BE2C (cell line): ENCODE results near the gene OR51E2.

ENCODE experiments used
- DNase-seq: peaks from one replicate; pipeline ENCODE4 v3.0.0-alpha.2; 2020
- H3K27me3 ChIP-seq: fragments of 250-450 bp; sonication (Bioruptor Pico); 2 replicates; pipeline ENCODE4 v1.5.1; 2020; ENCODE audit warnings: mild to moderate bottlenecking
- H3K36me3 ChIP-seq: fragments of 250-450 bp; sonication (Bioruptor Pico); 2 replicates; pipeline ENCODE4 v1.5.1; 2020; ENCODE audit warnings: mild to moderate bottlenecking
- H3K4me1 ChIP-seq: fragments of 250-450 bp; sonication (Bioruptor Pico); 2 replicates; pipeline ENCODE4 v1.5.1; 2020
- H3K4me3 ChIP-seq: 2 replicates; pipeline ENCODE4 v1.5.1; 2011; ENCODE audit warnings: low read depth, low read length
- H3K9me3 ChIP-seq: fragments of 250-450 bp; sonication (Bioruptor Pico); 2 replicates; pipeline ENCODE4 v1.5.1; 2020
- TF ChIP-seq, protein P1 (sequence below): IDR thresholded peaks from 2 replicates; pipeline ENCODE4 v1.5.1; 2012; ENCODE audit warnings: mild to moderate bottlenecking, low read depth, low read length

The OR51E2 gene

DNA sequence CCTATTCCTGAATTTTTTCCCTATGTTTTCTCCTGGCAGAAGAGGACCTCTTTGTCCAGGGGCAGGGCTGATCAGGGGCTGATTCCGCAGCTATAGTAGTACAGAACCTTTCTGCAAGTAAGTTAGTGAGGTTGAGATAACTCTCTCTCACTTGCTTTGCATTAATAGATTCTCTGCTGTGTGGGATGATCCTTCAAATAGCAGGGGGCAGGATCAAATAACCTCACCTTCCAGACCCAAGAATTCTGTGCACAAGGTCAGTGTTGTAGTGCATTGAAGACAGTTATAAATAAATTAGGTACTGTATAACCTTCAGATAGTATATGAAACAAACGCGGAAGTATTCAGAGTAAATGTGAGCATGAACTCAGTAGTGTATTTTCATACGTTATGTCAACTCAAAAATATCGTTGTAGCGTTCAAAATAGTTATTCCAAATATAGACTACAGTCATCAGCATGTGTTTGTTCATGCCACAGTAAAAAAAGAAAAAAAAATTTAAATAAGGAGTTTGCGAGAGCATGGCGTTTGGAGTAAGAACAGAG is 7.2 kb upstream of the OR51E2 start:
- Histone ChIP-seq H3K4me1 (no peaks in the 10 kb centered on the region), H3K9me3 (no peaks in the 10 kb centered on the region), H3K27me3 (no peaks in the 10 kb centered on the region), H3K36me3 (no peaks in the 10 kb centered on the region), H3K4me3 (no peak overlapping the region)
- TF ChIP-seq, protein P1, sequence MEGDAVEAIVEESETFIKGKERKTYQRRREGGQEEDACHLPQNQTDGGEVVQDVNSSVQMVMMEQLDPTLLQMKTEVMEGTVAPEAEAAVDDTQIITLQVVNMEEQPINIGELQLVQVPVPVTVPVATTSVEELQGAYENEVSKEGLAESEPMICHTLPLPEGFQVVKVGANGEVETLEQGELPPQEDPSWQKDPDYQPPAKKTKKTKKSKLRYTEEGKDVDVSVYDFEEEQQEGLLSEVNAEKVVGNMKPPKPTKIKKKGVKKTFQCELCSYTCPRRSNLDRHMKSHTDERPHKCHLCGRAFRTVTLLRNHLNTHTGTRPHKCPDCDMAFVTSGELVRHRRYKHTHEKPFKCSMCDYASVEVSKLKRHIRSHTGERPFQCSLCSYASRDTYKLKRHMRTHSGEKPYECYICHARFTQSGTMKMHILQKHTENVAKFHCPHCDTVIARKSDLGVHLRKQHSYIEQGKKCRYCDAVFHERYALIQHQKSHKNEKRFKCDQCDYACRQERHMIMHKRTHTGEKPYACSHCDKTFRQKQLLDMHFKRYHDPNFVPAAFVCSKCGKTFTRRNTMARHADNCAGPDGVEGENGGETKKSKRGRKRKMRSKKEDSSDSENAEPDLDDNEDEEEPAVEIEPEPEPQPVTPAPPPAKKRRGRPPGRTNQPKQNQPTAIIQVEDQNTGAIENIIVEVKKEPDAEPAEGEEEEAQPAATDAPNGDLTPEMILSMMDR = no peak
- no peak for DNase-seq

- H3K4me3 ChIP-seq = no peak within 1 kb of the TSS
- TF ChIP-seq, protein P1 = no peak
- H3K27me3 ChIP-seq = no peaks in the 10 kb centered on the region
Observed at GRCh38 chr11:4704054-4704789, 6.6 kb upstream of the OR51E2 start, which contains the start of gene MMP26. Gene MMP26, plus strand, starts transcription at chr11:4704784.

DNA sequence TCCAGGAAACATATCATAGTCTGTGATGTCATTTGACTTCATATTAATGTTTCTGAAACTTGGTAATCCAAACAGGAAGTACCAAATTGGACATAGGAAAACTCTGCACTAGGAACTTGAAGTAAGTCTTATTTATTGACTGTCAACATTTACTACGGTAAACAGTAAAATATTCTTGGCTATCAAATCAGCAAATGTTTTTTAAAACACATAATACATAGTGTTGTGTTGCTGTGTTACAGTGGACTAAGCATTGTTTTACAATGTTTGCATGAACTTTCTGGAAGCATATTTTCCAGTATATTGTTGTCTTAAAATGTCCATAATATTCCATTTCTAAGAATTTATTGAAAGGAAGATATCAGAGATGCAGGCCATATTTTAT is 2.8 kb upstream of the OR51E2 start:
- no peak overlapping the region for H3K4me3 ChIP-seq
- no peaks in the 10 kb centered on the region for H3K36me3 ChIP-seq
- no peaks in the 10 kb centered on the region for H3K9me3 ChIP-seq
- H3K27me3 ChIP-seq = no peaks in the 10 kb centered on the region
- no peaks in the 10 kb centered on the region for H3K4me1 ChIP-seq
- no peak for DNase-seq
- TF ChIP-seq, protein P1 = no peak

More at GRCh38 chr11:4704054-4704789, 6.6 kb upstream of the OR51E2 start, which contains the start of gene MMP26:
- DNase-seq = no peak
- no peaks in the 10 kb centered on the region for H3K36me3 ChIP-seq
- H3K9me3 ChIP-seq = no peaks in the 10 kb centered on the region
- H3K4me1 ChIP-seq = no peaks in the 10 kb centered on the region

DNA sequence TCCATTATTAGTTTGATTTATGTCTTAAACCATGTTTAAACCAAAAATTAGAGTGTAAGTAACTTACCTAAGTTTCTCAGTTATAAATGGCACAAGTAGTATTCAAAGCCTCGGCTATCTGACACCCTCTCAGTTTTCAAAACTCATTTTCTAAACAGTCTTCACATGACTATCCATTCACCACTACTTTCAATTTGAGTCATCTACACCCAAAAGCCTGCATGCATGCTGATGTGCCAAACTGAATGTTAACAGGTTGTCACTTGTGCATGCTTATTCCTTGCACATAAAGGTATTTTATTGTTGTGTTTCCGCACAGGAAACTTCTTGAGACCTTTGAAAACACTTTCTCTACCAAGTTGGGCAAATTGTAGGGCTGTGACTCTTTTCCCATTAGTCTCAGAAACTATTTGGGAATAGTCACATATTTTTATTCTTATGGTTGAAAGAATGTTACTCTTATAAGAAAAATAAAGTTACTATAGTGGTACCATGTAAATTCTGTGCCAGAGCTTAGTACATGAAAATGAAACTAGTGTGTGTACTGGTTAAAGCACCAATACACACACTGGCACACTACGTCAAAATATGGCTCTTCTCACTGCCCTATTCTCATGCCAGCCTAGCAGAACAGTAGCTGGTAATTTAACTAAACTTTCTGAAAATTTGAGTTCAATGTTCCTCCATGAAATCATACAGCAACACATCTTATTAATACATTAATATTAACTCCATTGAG is 2.2 kb upstream of the OR51E2 start:
- no peaks in the 10 kb centered on the region for H3K4me1 ChIP-seq
- no peaks in the 10 kb centered on the region for H3K27me3 ChIP-seq
- H3K4me3 ChIP-seq = no peak overlapping the region
- H3K36me3 ChIP-seq = no peaks in the 10 kb centered on the region
- no peak for DNase-seq
- TF ChIP-seq, protein P1 = no peak
- H3K9me3 ChIP-seq = no peaks in the 10 kb centered on the region

DNA sequence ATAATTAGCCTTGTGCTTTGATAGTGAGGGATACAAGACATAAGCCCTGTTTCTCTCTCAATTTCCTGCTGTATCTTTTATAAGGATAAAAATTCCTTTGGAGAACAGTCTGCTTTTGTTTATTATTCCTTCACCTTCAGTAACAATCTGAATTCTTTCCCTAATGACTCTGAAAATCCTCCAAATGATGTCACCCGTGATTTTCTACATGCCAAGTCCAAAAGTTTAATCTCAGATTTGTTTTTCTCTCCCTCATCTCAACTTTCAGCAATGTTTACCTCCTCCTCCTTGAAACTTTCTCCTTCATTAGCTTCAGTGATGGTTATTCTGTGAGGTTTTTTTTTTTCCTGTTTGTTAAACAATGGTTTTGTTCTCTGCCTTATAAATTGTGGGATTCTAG is 2.2 kb downstream of the OR51E2 start:
- DNase-seq = no peak
- H3K4me1 ChIP-seq = no peaks in the 10 kb centered on the region
- no peaks in the 10 kb centered on the region for H3K27me3 ChIP-seq
- no peak overlapping the region for H3K4me3 ChIP-seq
- H3K36me3 ChIP-seq = no peaks in the 10 kb centered on the region
- no peaks in the 10 kb centered on the region for H3K9me3 ChIP-seq
- TF ChIP-seq, protein P1 = no peak
